Measurements from ENCODE around the gene SMARCA4.
A peak's percentile ranks its signal among the peaks of the same experiment; 100 is the strongest.

Gene SMARCA4

GRCh38 chr19:11090997-11091702, 130.3 kb downstream of the SMARCA4 start:
- Mint-ChIP-seq H3K27ac (peak overlapping the region; percentile 95 to 100 (median 97)), H3K4me1 (peaks cover 34% of the 10 kb centered on the region), H3K9me3 (no peaks in the 10 kb centered on the region), H3K27me3 (ENCODE audit: low read depth) (no peaks in the 10 kb centered on the region), H3K4me3 (peak overlapping the region; percentile 90 to 96 (median 93)), H3K36me3 (ENCODE audit: low read depth) (peaks cover 20% of the 10 kb centered on the region)
- no peak for TF ChIP-seq CTCF (IDR thresholded peaks at IDR 0.05; ENCODE audit: unreplicated experiment in 3 of 3)

DNA sequence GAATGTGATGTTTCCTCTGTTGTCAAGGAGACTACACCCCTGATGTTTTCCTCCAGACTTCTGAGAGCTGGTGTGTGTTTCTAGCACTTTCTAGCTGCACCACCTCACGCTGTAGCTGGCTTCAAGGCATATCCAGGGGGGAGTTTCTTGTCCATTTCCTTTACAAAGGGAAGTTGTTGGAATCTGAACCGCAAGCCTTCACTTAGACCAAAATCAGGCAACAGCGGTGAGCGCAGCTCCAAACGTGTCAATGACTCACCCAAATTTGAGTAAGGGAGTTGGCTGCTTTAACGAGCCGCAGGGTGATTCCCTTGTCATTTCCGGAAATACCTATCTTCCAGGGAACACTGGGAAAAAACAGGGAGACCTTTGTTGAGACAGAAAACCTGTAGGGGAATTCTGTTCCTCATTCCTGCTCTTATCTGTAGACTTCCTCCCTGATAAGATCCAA, 130.9 kb downstream of the SMARCA4 start:
- Mint-ChIP-seq H3K4me1 (peaks cover 40% of the 10 kb centered on the region), H3K9me3 (no peaks in the 10 kb centered on the region), H3K4me3 (peak overlapping the region; percentile 90 to 96 (median 93)), H3K27ac (peak overlapping the region; percentile 95 to 100 (median 97)), H3K36me3 (ENCODE audit: low read depth) (peaks cover 26% of the 10 kb centered on the region), H3K27me3 (ENCODE audit: low read depth) (no peaks in the 10 kb centered on the region)
- no peak for TF ChIP-seq CTCF (IDR thresholded peaks at IDR 0.05; ENCODE audit: unreplicated experiment in 3 of 3)

DNA sequence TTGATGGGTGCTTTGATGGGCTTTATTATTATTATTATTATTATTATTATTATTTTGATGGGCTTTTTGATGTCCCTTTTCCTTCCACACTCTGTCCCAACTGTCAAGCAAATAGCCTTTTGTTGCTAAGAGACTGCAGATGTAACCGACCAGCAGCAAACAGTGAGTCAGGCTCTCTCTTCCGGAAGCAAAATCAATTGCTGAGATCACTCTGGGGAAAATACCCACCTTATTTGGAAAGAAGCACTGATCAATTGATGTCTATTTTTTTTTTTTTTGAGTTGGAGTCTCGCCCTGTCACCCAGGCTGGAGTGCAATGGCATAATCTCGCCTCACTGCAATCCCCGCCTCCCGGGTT, 131.3 kb downstream of the SMARCA4 start:
- Mint-ChIP-seq H3K4me1 (peaks cover 41% of the 10 kb centered on the region), H3K9me3 (no peaks in the 10 kb centered on the region), H3K27ac (peak overlapping the region; percentile 58 to 100 (median 97)), H3K36me3 (ENCODE audit: low read depth) (peaks cover 28% of the 10 kb centered on the region), H3K4me3 (peak overlapping the region; percentile 90 to 96 (median 93)), H3K27me3 (ENCODE audit: low read depth) (no peaks in the 10 kb centered on the region)
- no peak for TF ChIP-seq CTCF (IDR thresholded peaks at IDR 0.05; ENCODE audit: unreplicated experiment in 3 of 3)

DNA sequence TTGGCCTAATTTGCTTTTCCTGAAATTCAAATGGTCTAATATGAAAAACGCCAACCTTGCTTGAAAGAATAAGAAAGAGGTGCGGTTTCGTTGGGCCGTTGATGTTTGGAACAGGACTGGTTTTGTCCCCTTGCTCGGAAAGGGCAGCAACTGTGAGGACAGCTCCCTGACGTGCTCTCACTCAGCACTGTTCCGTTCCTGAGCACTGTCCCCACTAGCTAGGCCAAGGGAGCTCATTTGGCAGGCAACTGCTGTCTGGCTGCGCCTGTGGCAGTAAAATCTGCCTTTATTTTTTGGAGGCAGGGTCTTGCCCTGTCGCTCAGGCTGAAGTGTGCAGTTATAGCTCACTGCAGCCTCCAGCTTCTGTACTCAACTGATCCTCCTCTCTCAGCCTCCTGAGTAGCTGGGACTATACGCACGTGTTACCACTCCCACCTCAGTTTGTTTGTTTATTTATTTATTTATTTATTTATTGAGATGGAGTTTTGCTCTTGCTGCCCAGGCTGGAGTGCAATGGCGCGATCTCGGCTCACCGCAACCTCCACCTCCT, 132.9 kb downstream of the SMARCA4 start:
- Mint-ChIP-seq H3K9me3 (no peaks in the 10 kb centered on the region), H3K27ac (peak overlapping the region in 1 of 3 experiments; percentile 32)

DNA sequence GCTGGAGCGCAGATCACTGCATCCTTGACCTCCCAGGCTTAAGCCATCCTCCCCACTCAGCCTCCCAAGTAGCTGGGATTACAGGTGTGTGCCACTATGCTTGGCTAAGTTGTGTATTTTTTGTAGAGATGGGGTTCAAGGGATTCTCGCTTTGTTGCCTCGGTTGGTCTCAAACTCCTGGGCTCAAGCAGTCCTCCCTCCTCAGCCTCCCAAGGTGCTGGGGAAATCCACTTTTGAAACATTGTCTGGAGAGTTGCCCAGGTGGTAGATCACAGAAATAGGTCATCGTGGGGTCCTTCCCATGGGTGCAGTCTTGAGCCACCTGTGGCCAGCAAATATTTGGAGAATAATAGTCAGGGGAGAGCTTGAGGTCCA, 133.7 kb downstream of the SMARCA4 start:
- Mint-ChIP-seq H3K4me3 (no peak overlapping the region), H3K27ac (peak overlapping the region; percentile 61 to 81 (median 74)), H3K36me3 (ENCODE audit: low read depth) (peaks cover 39% of the 10 kb centered on the region), H3K27me3 (ENCODE audit: low read depth) (no peaks in the 10 kb centered on the region), H3K4me1 (peaks cover 30% of the 10 kb centered on the region), H3K9me3 (no peaks in the 10 kb centered on the region)
- TF ChIP-seq CTCF (IDR thresholded peaks at IDR 0.05; ENCODE audit: unreplicated experiment in 3 of 3): no peak

More for the DNA sequence above, 132.9 kb downstream of the SMARCA4 start:
- TF ChIP-seq CTCF (IDR thresholded peaks at IDR 0.05; ENCODE audit: unreplicated experiment in 3 of 3): no peak
- Mint-ChIP-seq H3K27me3 (ENCODE audit: low read depth) (no peaks in the 10 kb centered on the region), H3K36me3 (ENCODE audit: low read depth) (peaks cover 33% of the 10 kb centered on the region), H3K4me1 (peaks cover 35% of the 10 kb centered on the region), H3K4me3 (no peak overlapping the region)

All from nephron (organoid).